Transverse colon (tissue), 4 donors: ENCODE measurements around the gene SLAMF7.

Experiments
- CTCF ChIP-seq, 5 experiments: fragments of 200-600 bp in 3 of 5; fragments of 450-650 bp in 2 of 5; sonication (generic) in 3 of 5; IDR thresholded peaks; 1 replicate in 2 of 5; 2 replicates in 3 of 5; pipeline ENCODE4 v1.5.1; 2016 to 2017; ENCODE audit warnings: antibody characterized with exemption in 5 of 5, inconsistent platforms in 3 of 5, mild to moderate bottlenecking in 2 of 5, moderate library complexity in 1 of 5
- POLR2A ChIP-seq: fragments of 450-650 bp; IDR thresholded peaks from one replicate; pipeline ENCODE4 v1.6.1; 2016; ENCODE audit warnings: antibody characterized with exemption, mild to moderate bottlenecking, moderate library complexity
- POLR2AphosphoS5 ChIP-seq, 3 donors: sonication (generic); formaldehyde crosslinking; IDR thresholded peaks; one replicate each; pipeline ENCODE4 v1.6.1; 2016; ENCODE audit warnings: antibody characterized with exemption in 3 of 3

GRCh38 chr1:160711276-160711601 lies 27.8 kb upstream of the SLAMF7 start:
- TF ChIP-seq CTCF (IDR thresholded peaks at IDR 0.05) (no peak), POLR2A (no peak), POLR2AphosphoS5 (IDR thresholded peaks at IDR 0.05) (no peak)
